ENCODE results near the gene LCMT1. TPM values are rescaled to one million over a fixed set of nuclear protein-coding genes. Genes with fewer than 3 reads are reported as not detected.

The LCMT1 gene
- total and polyA plus RNA-seq, 2 of the 13 experiments (the other 11 are each of a cell fraction or from before 2014, with no cell fraction given), result 41.2 to 48.7 TPM

- Histone ChIP-seq H3K27ac (ENCODE audit: extremely low read length, insufficient read depth, low read length) (no peak overlapping the region), H3K4me1 (ENCODE audit: insufficient read depth, low read length) (no peaks in the 10 kb centered on the region), H3K9me3 (ENCODE audit: low read length) (no peaks in the 10 kb centered on the region), H3K79me2 (ENCODE audit: insufficient read depth, low read length) (no peaks in the 10 kb centered on the region), H3K36me3 (replicated peaks in 1 of 2; ENCODE audit: control insufficient read depth in 1 of 2, insufficient read depth in 2 of 2, low read length in 2 of 2) (no peaks in the 10 kb centered on the region), H3K4me3 (replicated peaks in 1 of 3; ENCODE audit: insufficient read depth in 1 of 3, low read depth in 2 of 3, low read length in 3 of 3) (no peak overlapping the region), H4K20me1 (ENCODE audit: insufficient read depth, low read length) (no peaks in the 10 kb centered on the region), H3K9ac (ENCODE audit: insufficient read depth, low read depth, low read length) (no peak overlapping the region), H3K4me2 (ENCODE audit: low read depth, low read length) (no peak overlapping the region), H2AFZ (ENCODE audit: low read length) (no peak overlapping the region), H3K27me3 (ENCODE audit: control insufficient read depth in 1 of 2, insufficient read depth in 2 of 2, low read length in 2 of 2) (peaks cover 2 to 36% of the 10 kb centered on the region in 2 experiments; a peak in 4 of 5 replicates)
- POLR2A ChIA-PET, result no interaction called here
- in situ Hi-C loops (cut with HindIII; ENCODE audit: extremely low pct_ligation_motif_present, low pct_unique_long_range_greater_than_20kb) (no loop called here), intact Hi-C loops (cut with micrococcal nuclease; ENCODE audit: unreplicated experiment) (no loop called here)
- WGBS (ENCODE audit: low lambda C conversion rate), result 48% methylated on average over 10 of the region's 10 CpGs
- CTCF ChIA-PET (ENCODE audit: low intra/inter-chr PET ratio, low total read pairs), result no interaction called here
- no peak for FAIRE-seq
- no peak for DNase-seq (ENCODE audit: low spot score)
- no TSS peak for BruUV-seq (replicated peaks)
- ATAC-seq, result no peak
- TF ChIP-seq ATRX (CRISPR knock-in tag; IDR thresholded peaks at IDR 0.05; ENCODE audit: borderline replicate concordance), result no peak
- no peak for TF ChIP-seq NPAS2 (CRISPR knock-in tag; IDR thresholded peaks at IDR 0.05; ENCODE audit: borderline replicate concordance)
- TF ChIP-seq MATR3 (CRISPR knock-in tag; IDR thresholded peaks at IDR 0.05), result no peak
- no peak for TF ChIP-seq ZNF160 (CRISPR knock-in tag; IDR thresholded peaks at IDR 0.05)
- TF ChIP-seq NRL (CRISPR knock-in tag; IDR thresholded peaks at IDR 0.05; ENCODE audit: borderline replicate concordance), result no peak
- TF ChIP-seq SMAD9 (CRISPR knock-in tag; IDR thresholded peaks at IDR 0.05), result no peak
- TF ChIP-seq ZNF777 (CRISPR knock-in tag; IDR thresholded peaks at IDR 0.05), result no peak
- TF ChIP-seq KIAA2018 (CRISPR knock-in tag; IDR thresholded peaks at IDR 0.05; ENCODE audit: borderline replicate concordance), result no peak
- no peak for TF ChIP-seq ZNF501 (CRISPR knock-in tag; IDR thresholded peaks at IDR 0.05)
- TF ChIP-seq ARID5B (CRISPR knock-in tag; IDR thresholded peaks at IDR 0.05), result no peak
- no peak for TF ChIP-seq ZIK1 (CRISPR knock-in tag; IDR thresholded peaks at IDR 0.05; ENCODE audit: borderline replicate concordance, low read depth)
- TF ChIP-seq HOXA7 (CRISPR knock-in tag; IDR thresholded peaks at IDR 0.05), result no peak
Observed at GRCh38 chr16:25093208-25094061, 18.1 kb upstream of the LCMT1 start.
